ENCODE data around the gene FUOM.

Gene FUOM

GRCh38 chr10:133357285-133358161 is at the start of gene FUOM:
Gene FUOM (minus strand): TSS chr10:133358019. CDS start chr10:133358007, 12 bp downstream.
- H3K27me3 Mint-ChIP-seq, result no peaks in the 10 kb centered on the region
- peaks cover 46% of the 10 kb centered on the region for H3K4me1 Mint-ChIP-seq
- H3K9me3 Mint-ChIP-seq, result no peaks in the 10 kb centered on the region
- peak within 1 kb of the TSS; percentile 24 for H3K27ac Mint-ChIP-seq
- ATAC-seq, result peak; percentile 82
- peak within 1 kb of the TSS; percentile 74 for H3K4me3 Mint-ChIP-seq
- H3K36me3 Mint-ChIP-seq, result peaks cover 9% of the 10 kb centered on the region

- no peak for ATAC-seq
- Mint-ChIP-seq H3K27me3 (no peaks in the 10 kb centered on the region), H3K36me3 (peaks cover 98% of the 10 kb centered on the region), H3K4me3 (no peak overlapping the region), H3K9me3 (peaks cover 8% of the 10 kb centered on the region), H3K27ac (peak overlapping the region; percentile 65), H3K4me1 (peaks cover 59% of the 10 kb centered on the region)
Observed at GRCh38 chr10:133405844-133406527, 48.2 kb upstream of the FUOM start.

GRCh38 chr10:133405272-133405671 is 47.5 kb upstream of the FUOM start:
- no peak overlapping the region for H3K27ac Mint-ChIP-seq
- H3K9me3 Mint-ChIP-seq, result peaks cover 6% of the 10 kb centered on the region
- no peak overlapping the region for H3K4me3 Mint-ChIP-seq

GRCh38 chr10:133403784-133404183 is 46.0 kb upstream of the FUOM start:
- Mint-ChIP-seq H3K9me3 (peaks cover under 1% of the 10 kb centered on the region), H3K27ac (no peak overlapping the region), H3K4me1 (peaks cover 62% of the 10 kb centered on the region), H3K27me3 (no peaks in the 10 kb centered on the region), H3K36me3 (peaks cover 88% of the 10 kb centered on the region), H3K4me3 (no peak overlapping the region)
- ATAC-seq, result no peak

More at GRCh38 chr10:133405272-133405671, 47.5 kb upstream of the FUOM start:
- no peaks in the 10 kb centered on the region for H3K27me3 Mint-ChIP-seq
- no peak for ATAC-seq
- H3K36me3 Mint-ChIP-seq, result peaks cover 95% of the 10 kb centered on the region
- peaks cover 66% of the 10 kb centered on the region for H3K4me1 Mint-ChIP-seq

- peaks cover 88% of the 10 kb centered on the region for H3K36me3 Mint-ChIP-seq
Observed at GRCh38 chr10:133403359-133403758, 45.5 kb upstream of the FUOM start.

GRCh38 chr10:133401981-133402725 is 44.3 kb upstream of the FUOM start:
- peaks cover 88% of the 10 kb centered on the region for H3K36me3 Mint-ChIP-seq
- H3K4me3 Mint-ChIP-seq, result no peak overlapping the region
- no peaks in the 10 kb centered on the region for H3K9me3 Mint-ChIP-seq
- H3K27ac Mint-ChIP-seq, result peak overlapping the region; percentile 75
- no peaks in the 10 kb centered on the region for H3K27me3 Mint-ChIP-seq
- no peak for ATAC-seq
- peaks cover 60% of the 10 kb centered on the region for H3K4me1 Mint-ChIP-seq

More at GRCh38 chr10:133403359-133403758, 45.5 kb upstream of the FUOM start:
- no peak overlapping the region for H3K4me3 Mint-ChIP-seq
- no peak for ATAC-seq
- no peaks in the 10 kb centered on the region for H3K27me3 Mint-ChIP-seq
- no peak overlapping the region for H3K27ac Mint-ChIP-seq
- H3K9me3 Mint-ChIP-seq, result no peaks in the 10 kb centered on the region
- peaks cover 58% of the 10 kb centered on the region for H3K4me1 Mint-ChIP-seq

- no peak for ATAC-seq
- H3K27ac Mint-ChIP-seq, result peak overlapping the region; percentile 75
- H3K4me3 Mint-ChIP-seq, result peak overlapping the region; percentile 23
- H3K9me3 Mint-ChIP-seq, result no peaks in the 10 kb centered on the region
- H3K4me1 Mint-ChIP-seq, result peaks cover 65% of the 10 kb centered on the region
- peaks cover 87% of the 10 kb centered on the region for H3K36me3 Mint-ChIP-seq
- H3K27me3 Mint-ChIP-seq, result no peaks in the 10 kb centered on the region
Observed at GRCh38 chr10:133401500-133401899, 43.7 kb upstream of the FUOM start.

GRCh38 chr10:133400624-133401424 is 43.0 kb upstream of the FUOM start:
- H3K4me1 Mint-ChIP-seq, result peaks cover 59% of the 10 kb centered on the region

GRCh38 chr10:133399123-133399601 is 41.3 kb upstream of the FUOM start:
- no peaks in the 10 kb centered on the region for H3K9me3 Mint-ChIP-seq
- H3K27ac Mint-ChIP-seq, result no peak overlapping the region
- H3K4me3 Mint-ChIP-seq, result no peak overlapping the region
- peaks cover 65% of the 10 kb centered on the region for H3K36me3 Mint-ChIP-seq
- H3K27me3 Mint-ChIP-seq, result no peaks in the 10 kb centered on the region
- H3K4me1 Mint-ChIP-seq, result peaks cover 61% of the 10 kb centered on the region
- ATAC-seq, result no peak

More at GRCh38 chr10:133400624-133401424, 43.0 kb upstream of the FUOM start:
- H3K9me3 Mint-ChIP-seq, result no peaks in the 10 kb centered on the region
- ATAC-seq, result peak; percentile 66
- peak overlapping the region; percentile 75 for H3K27ac Mint-ChIP-seq
- peaks cover 82% of the 10 kb centered on the region for H3K36me3 Mint-ChIP-seq
- H3K4me3 Mint-ChIP-seq, result peak overlapping the region; percentile 22
- no peaks in the 10 kb centered on the region for H3K27me3 Mint-ChIP-seq

GRCh38 chr10:133397938-133398337 is 40.1 kb upstream of the FUOM start:
- H3K4me1 Mint-ChIP-seq, result peaks cover 63% of the 10 kb centered on the region
- no peaks in the 10 kb centered on the region for H3K9me3 Mint-ChIP-seq
- H3K4me3 Mint-ChIP-seq, result no peak overlapping the region
- ATAC-seq, result no peak
- H3K36me3 Mint-ChIP-seq, result peaks cover 53% of the 10 kb centered on the region
- H3K27me3 Mint-ChIP-seq, result no peaks in the 10 kb centered on the region
- H3K27ac Mint-ChIP-seq, result no peak overlapping the region

GRCh38 chr10:133396035-133396624 is 38.3 kb upstream of the FUOM start:
- Mint-ChIP-seq H3K9me3 (no peaks in the 10 kb centered on the region), H3K4me1 (peaks cover 71% of the 10 kb centered on the region), H3K36me3 (peaks cover 37% of the 10 kb centered on the region), H3K27ac (no peak overlapping the region), H3K27me3 (no peaks in the 10 kb centered on the region), H3K4me3 (no peak overlapping the region)
- ATAC-seq, result no peak

- Mint-ChIP-seq H3K4me1 (peaks cover 70% of the 10 kb centered on the region), H3K9me3 (no peaks in the 10 kb centered on the region), H3K36me3 (peaks cover 33% of the 10 kb centered on the region), H3K27me3 (no peaks in the 10 kb centered on the region), H3K27ac (peak overlapping the region; percentile 98), H3K4me3 (peak overlapping the region; percentile 99)
- ATAC-seq, result no peak
Observed at GRCh38 chr10:133394801-133395221, 37.0 kb upstream of the FUOM start.

GRCh38 chr10:133394064-133394663 is 36.3 kb upstream of the FUOM start, which contains the start of gene MTG1:
Gene MTG1 (plus strand): TSS chr10:133394157. CDS start chr10:133394221, 64 bp downstream.
- no peaks in the 10 kb centered on the region for H3K9me3 Mint-ChIP-seq
- H3K4me3 Mint-ChIP-seq, result peak within 1 kb of the TSS; percentile 99
- no peaks in the 10 kb centered on the region for H3K27me3 Mint-ChIP-seq
- peak; percentile 87 for ATAC-seq
- H3K36me3 Mint-ChIP-seq, result peaks cover 27% of the 10 kb centered on the region
- H3K4me1 Mint-ChIP-seq, result peaks cover 71% of the 10 kb centered on the region
- peak within 1 kb of the TSS; percentile 98 for H3K27ac Mint-ChIP-seq

All from stimulated activated memory B cell treated with anti-CD40 and anti-IgM and Interleukin-4, amounts not matched to agents 10 μg/mL and 1 μg/mL and 100 μg/mL, for 72 hours (primary cell).